Gastrocnemius medialis (tissue), 4 donors: ENCODE results near the gene ALDH1A2. TPM values are rescaled to one million over a fixed set of nuclear protein-coding genes. Genes with fewer than 3 reads are reported as not detected.

Experiments used
- ATAC-seq, 2 donors: fragments of 150-250 bp; one replicate each; pipeline ENCODE4 v1.9.1; 2016
- DNase-seq, 2 donors: peaks; one replicate each; pipeline ENCODE4 v3.0.0-alpha.2; 2019
- H3K27ac ChIP-seq, 4 donors: fragments of 200-600 bp; sonication (generic); 1 replicate in 1 of 4; 2 replicates in 3 of 4; pipeline ENCODE4 v1.5.1; 2016 to 2018; ENCODE audit warnings: mild to moderate bottlenecking in 2 of 4, moderate library complexity in 1 of 4
- H3K27me3 ChIP-seq, 3 donors: fragments of 200-600 bp; sonication (generic) in 2 of 3; 1 replicate in 1 of 3; 2 replicates in 2 of 3; pipeline versions ENCODE4 v1.5.1 to v1.6.0; 2016 to 2019; ENCODE audit warnings: mild to moderate bottlenecking in 1 of 3, moderate library complexity in 1 of 3
- H3K36me3 ChIP-seq, 2 donors: fragments of 200-600 bp; sonication (generic) in 1 of 2; one replicate each; pipeline ENCODE4 v1.5.1; 2017 to 2018
- H3K4me1 ChIP-seq, 2 donors: fragments of 200-600 bp; sonication (generic) in 1 of 2; one replicate each; pipeline ENCODE4 v1.5.1; 2016 to 2017; ENCODE audit warnings: mild to moderate bottlenecking in 2 of 2
- H3K4me3 ChIP-seq, 4 donors: fragments of 200-600 bp; sonication (generic) in 3 of 4; 1 replicate in 1 of 4; 2 replicates in 3 of 4; pipeline ENCODE4 v1.5.1; 2016 to 2019; ENCODE audit warnings: mild to moderate bottlenecking in 2 of 4
- H3K9me3 ChIP-seq, 3 donors: fragments of 200-600 bp; sonication (generic) in 2 of 3; 1 replicate in 1 of 3; 2 replicates in 2 of 3; pipeline ENCODE4 v1.5.1; 2016 to 2019
- CTCF ChIP-seq, 5 experiments: fragments of 450-650 bp in 3 of 5; fragments of 200-600 bp in 2 of 5; sonication (generic) in 2 of 5; IDR thresholded peaks in 4 of 5; conservative IDR thresholded peaks in 1 of 5; 1 replicate in 4 of 5; 2 replicates in 1 of 5; pipeline ENCODE4 v1.5.1; 2016 to 2019; ENCODE audit warnings: antibody characterized with exemption in 5 of 5, mild to moderate bottlenecking in 3 of 5, moderate library complexity in 3 of 5
- POLR2A ChIP-seq, 2 donors: fragments of 450-650 bp; IDR thresholded peaks; one replicate each; pipeline ENCODE4 v1.6.1; 2017; ENCODE audit warnings: antibody characterized with exemption in 2 of 2, mild to moderate bottlenecking in 2 of 2, moderate library complexity in 2 of 2
- in situ Hi-C, 4 donors: fragments of 200-750 bp; cut with MboI; loops; one replicate each; pipeline versions ENCODE4 v1.15.0 to v1.8.0; 2017; ENCODE audit warnings: low sequenced_read_pairs in 4 of 4
- intact Hi-C: fragments of 100-400 bp; cut with DNase I; formaldehyde crosslinking; loops from one replicate; pipeline ENCODE4 v1.15.1; 2023; ENCODE audit warnings: low total_unique reads
- total RNA-seq, 4 donors: library from RNA; depleted of rRNA; stranded (reverse); fragments of >200 nt; gene quantifications; one replicate each; pipeline versions ENCODE4 v1.1.0 to v1.2.3, GENCODE V29; 2016

ALDH1A2 gene
- total RNA-seq, 4 donors from 2014 or later, result 3.5 to 26.7 (median 5.8) TPM

- Histone ChIP-seq H3K4me3 (no peak overlapping the region), H3K27ac (no peak overlapping the region), H3K36me3 (no peaks in the 10 kb centered on the region), H3K9me3 (no peaks in the 10 kb centered on the region), H3K4me1 (no peaks in the 10 kb centered on the region), H3K27me3 (no peaks in the 10 kb centered on the region)
- intact Hi-C loops (no loop called here), in situ Hi-C loops (no loop called here)
- no peak for TF ChIP-seq CTCF (IDR thresholded peaks at IDR 0.05 in 4 of 5, conservative IDR thresholded peaks at IDR 0.05 in 1 of 5)
- TF ChIP-seq POLR2A (IDR thresholded peaks at IDR 0.05), result no peak
- ATAC-seq (no peak), DNase-seq (no peak)
Measured at GRCh38 chr15:57909388-57909787, 156.1 kb downstream of the ALDH1A2 start.

GRCh38 chr15:57903626-57904025, 161.9 kb downstream of the ALDH1A2 start:
- intact Hi-C loops (no loop called here), in situ Hi-C loops (no loop called here)
- no peaks in the 10 kb centered on the region for H3K36me3 ChIP-seq
- TF ChIP-seq CTCF (IDR thresholded peaks at IDR 0.05 in 4 of 5, conservative IDR thresholded peaks at IDR 0.05 in 1 of 5) (no peak), POLR2A (IDR thresholded peaks at IDR 0.05) (no peak)
- H3K9me3 ChIP-seq, result no peaks in the 10 kb centered on the region
- no peaks in the 10 kb centered on the region for H3K4me1 ChIP-seq
- ATAC-seq (peak in 1 of 2 donors; percentile 39), DNase-seq (no peak)
- H3K27ac ChIP-seq, result no peak overlapping the region
- no peaks in the 10 kb centered on the region for H3K27me3 ChIP-seq
- H3K4me3 ChIP-seq, result no peak overlapping the region

Other genes with a start within 250 kb of the ALDH1A2 start
- gene AQP9, start 72.7 kb upstream of the ALDH1A2 start, total RNA-seq, result 1 to 10 TPM in 2 of 4 donors, under 1 TPM in 1, not detected in 1; 0.52 to 1.2 (median 1.1) TPM